Colonic mucosa (tissue), 4 donors: ENCODE data around the gene SLC4A11. TPM values are rescaled to one million over a fixed set of nuclear protein-coding genes. Genes with fewer than 3 reads are reported as not detected.

Experiments used
- DNase-seq: peaks from one replicate; pipeline ENCODE4 v3.0.0-alpha.2; 2020
- H3K27ac ChIP-seq: fragments of 200-600 bp; one replicate; pipeline ENCODE4 v1.8.0; 2021
- H3K27me3 ChIP-seq: fragments of 200-600 bp; one replicate; pipeline ENCODE4 v1.8.0; 2021
- H3K36me3 ChIP-seq: fragments of 200-600 bp; one replicate; pipeline ENCODE4 v1.8.0; 2021
- H3K4me1 ChIP-seq: fragments of 200-600 bp; one replicate; pipeline ENCODE4 v1.8.0; 2021; ENCODE audit warnings: mild to moderate bottlenecking
- H3K4me3 ChIP-seq: fragments of 200-600 bp; one replicate; pipeline ENCODE4 v1.8.0; 2021
- H3K9ac ChIP-seq, 2 donors: one replicate each; pipeline ENCODE4 v1.7.0; 2013; ENCODE audit warnings: control low read depth in 2 of 2, low read depth in 2 of 2, low read length in 2 of 2
- H3K9me3 ChIP-seq: fragments of 200-600 bp; one replicate; pipeline ENCODE4 v1.8.0; 2021
- intact Hi-C: fragments of 100-400 bp; cut with DNase I; formaldehyde crosslinking; loops from one replicate; pipeline ENCODE4 v1.14.1; 2022
- total RNA-seq, 2 donors: library from RNA; stranded (reverse); fragmentation: NEBNext Ultra II Directional in 1 of 2; extraction: Animal tissue kit (Norgen Biotek cat#: 25700) in 1 of 2; gene quantifications; one replicate each; pipeline ENCODE4 v1.2.1, GENCODE V29; 2021
- TF ChIP-seq, protein P1 (sequence below): fragments of 200-600 bp; IDR thresholded peaks from one replicate; pipeline ENCODE4 v1.8.0; 2022; ENCODE audit warnings: antibody characterized with exemption, mild to moderate bottlenecking
- donor health status: healthy.
- donor health status: DM: no; HTN: no; CAD: no.
- donor health status: DM: no; HTN: no; CAD: no.

Gene SLC4A11
- total RNA-seq, 2 donors from 2014 or later: 1.2 to 2.6 TPM

GRCh38 chr20:3229798-3230197, 9.2 kb downstream of the SLC4A11 start:
- Histone ChIP-seq H3K27me3 (no peaks in the 10 kb centered on the region), H3K9ac (no peak overlapping the region), H3K4me1 (no peaks in the 10 kb centered on the region), H3K9me3 (no peaks in the 10 kb centered on the region), H3K4me3 (no peak overlapping the region), H3K36me3 (no peaks in the 10 kb centered on the region), H3K27ac (no peak overlapping the region)
- intact Hi-C loops: no loop called here
- DNase-seq: no peak
- TF ChIP-seq, protein P1, sequence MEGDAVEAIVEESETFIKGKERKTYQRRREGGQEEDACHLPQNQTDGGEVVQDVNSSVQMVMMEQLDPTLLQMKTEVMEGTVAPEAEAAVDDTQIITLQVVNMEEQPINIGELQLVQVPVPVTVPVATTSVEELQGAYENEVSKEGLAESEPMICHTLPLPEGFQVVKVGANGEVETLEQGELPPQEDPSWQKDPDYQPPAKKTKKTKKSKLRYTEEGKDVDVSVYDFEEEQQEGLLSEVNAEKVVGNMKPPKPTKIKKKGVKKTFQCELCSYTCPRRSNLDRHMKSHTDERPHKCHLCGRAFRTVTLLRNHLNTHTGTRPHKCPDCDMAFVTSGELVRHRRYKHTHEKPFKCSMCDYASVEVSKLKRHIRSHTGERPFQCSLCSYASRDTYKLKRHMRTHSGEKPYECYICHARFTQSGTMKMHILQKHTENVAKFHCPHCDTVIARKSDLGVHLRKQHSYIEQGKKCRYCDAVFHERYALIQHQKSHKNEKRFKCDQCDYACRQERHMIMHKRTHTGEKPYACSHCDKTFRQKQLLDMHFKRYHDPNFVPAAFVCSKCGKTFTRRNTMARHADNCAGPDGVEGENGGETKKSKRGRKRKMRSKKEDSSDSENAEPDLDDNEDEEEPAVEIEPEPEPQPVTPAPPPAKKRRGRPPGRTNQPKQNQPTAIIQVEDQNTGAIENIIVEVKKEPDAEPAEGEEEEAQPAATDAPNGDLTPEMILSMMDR: no peak

DNA sequence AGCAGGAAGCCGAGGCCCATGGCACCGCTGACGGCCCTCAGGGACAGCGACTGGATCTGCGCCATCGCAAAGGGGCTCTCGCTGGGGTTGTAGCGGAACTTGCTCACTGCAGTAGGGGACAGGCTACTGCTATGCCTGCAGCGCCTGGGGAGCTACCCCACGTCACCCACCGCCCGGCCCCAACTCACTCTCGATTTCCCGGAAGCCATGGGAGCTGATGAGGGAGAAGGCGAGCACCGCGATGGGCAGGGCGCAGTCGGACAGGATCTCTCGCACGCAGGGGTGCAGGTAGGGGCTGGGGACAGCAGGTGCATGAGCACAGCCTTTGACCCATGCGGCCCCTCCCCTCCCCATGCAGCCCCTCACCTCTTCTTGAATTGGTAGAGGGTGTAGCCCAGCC, 9.8 kb downstream of the SLC4A11 start:
- TF ChIP-seq, protein P1: no peak
- Histone ChIP-seq H3K4me1 (no peaks in the 10 kb centered on the region), H3K9ac (no peak overlapping the region), H3K4me3 (no peak overlapping the region), H3K27me3 (no peaks in the 10 kb centered on the region), H3K27ac (no peak overlapping the region), H3K9me3 (no peaks in the 10 kb centered on the region), H3K36me3 (no peaks in the 10 kb centered on the region)
- intact Hi-C loops: no loop called here
- no peak for DNase-seq

- Histone ChIP-seq H3K9me3 (no peaks in the 10 kb centered on the region), H3K36me3 (no peaks in the 10 kb centered on the region), H3K9ac (no peak overlapping the region), H3K4me1 (no peaks in the 10 kb centered on the region), H3K27me3 (no peaks in the 10 kb centered on the region), H3K27ac (no peak overlapping the region), H3K4me3 (no peak overlapping the region)
- intact Hi-C loops: no loop called here
- no peak for DNase-seq
- TF ChIP-seq, protein P1: no peak
Observed at GRCh38 chr20:3228750-3229032, 10.3 kb downstream of the SLC4A11 start.

DNA sequence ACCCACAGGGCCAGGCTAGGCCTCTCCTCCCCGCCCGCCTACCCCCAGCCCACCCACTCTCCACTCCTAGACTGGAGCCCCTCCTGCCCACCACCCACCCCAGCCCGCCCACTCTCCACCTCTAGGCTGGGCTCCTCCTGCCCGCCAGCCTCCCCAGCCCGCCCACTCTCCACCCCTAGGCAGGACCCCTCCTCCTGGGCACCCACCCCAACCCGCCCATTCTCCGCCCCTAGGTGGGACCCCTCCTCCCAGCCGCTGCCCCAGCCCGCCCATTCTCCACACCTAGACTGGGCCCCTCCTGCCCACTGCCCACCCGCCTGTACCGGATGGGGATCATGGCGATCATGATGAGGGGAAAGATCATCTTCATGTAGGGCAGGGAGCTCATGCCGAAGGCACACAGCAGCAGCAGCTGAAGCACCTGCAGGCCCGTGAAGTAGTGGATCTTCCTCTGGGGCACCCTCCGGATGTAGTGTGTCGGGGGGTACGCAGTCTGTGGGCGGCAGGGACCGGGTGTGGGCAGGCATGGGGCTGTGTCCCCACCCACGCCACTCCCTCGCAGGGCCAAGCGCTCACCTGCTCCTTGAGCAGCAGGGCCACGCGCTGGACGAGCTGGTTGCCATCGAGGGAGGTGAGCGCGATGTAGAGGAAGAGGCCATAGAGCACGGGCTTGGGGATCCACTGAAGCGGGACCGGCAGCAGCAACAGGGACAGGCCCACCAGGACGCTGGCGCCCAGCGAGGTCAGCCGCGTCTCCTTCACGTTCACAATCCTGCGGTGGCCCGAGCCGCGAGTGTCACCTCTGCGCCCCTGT, 10.8 kb downstream of the SLC4A11 start:
- Histone ChIP-seq H3K4me1 (no peaks in the 10 kb centered on the region), H3K9me3 (no peaks in the 10 kb centered on the region), H3K36me3 (no peaks in the 10 kb centered on the region), H3K4me3 (no peak overlapping the region), H3K27me3 (no peaks in the 10 kb centered on the region), H3K27ac (no peak overlapping the region), H3K9ac (no peak overlapping the region)
- intact Hi-C loops: no loop called here
- no peak for DNase-seq
- TF ChIP-seq, protein P1: no peak

- Histone ChIP-seq H3K4me1 (no peaks in the 10 kb centered on the region), H3K27me3 (no peaks in the 10 kb centered on the region), H3K9ac (no peak overlapping the region), H3K27ac (no peak overlapping the region), H3K9me3 (no peaks in the 10 kb centered on the region), H3K4me3 (no peak overlapping the region), H3K36me3 (no peaks in the 10 kb centered on the region)
- TF ChIP-seq, protein P1: no peak
- intact Hi-C loops: no loop called here
- no peak for DNase-seq
Observed at GRCh38 chr20:3227506-3227905, 11.5 kb downstream of the SLC4A11 start.
